Activated CD8-positive, alpha-beta memory T cell treated with anti-CD3 and anti-CD28 coated beads for 36 hours (primary cell): ENCODE data around the gene MRPL46. TPM values are rescaled to one million over a fixed set of nuclear protein-coding genes. Genes with fewer than 3 reads are reported as not detected.
"Not testable (repeated sequence)": the region's sequence is repeated elsewhere in the genome, so short reads cannot be mapped to it uniquely, and the experiment has no call there.

ENCODE experiments used
- CTCF ChIA-PET: fragments of 350-600 bp; sonication (Branson Sonifier 250); formaldehyde crosslinking; loops from one replicate; lab custom pipeline; 2021; ENCODE audit warnings: antibody characterized with exemption; lab: Charles Lee
- POLR2A ChIA-PET: fragments of 350-600 bp; sonication (Branson Sonifier 250); formaldehyde crosslinking; loops from one replicate; lab custom pipeline; 2021; ENCODE audit warnings: antibody characterized with exemption; lab: Charles Lee
- total RNA-seq, 2 experiments: library from RNA; stranded (reverse); gene quantifications; one replicate each; pipeline ENCODE4 v1.2.3, GENCODE V29; 2021

Gene MRPL46
- total RNA-seq, 2 experiments from 2014 or later, result 46.9 to 48.5 TPM

DNA sequence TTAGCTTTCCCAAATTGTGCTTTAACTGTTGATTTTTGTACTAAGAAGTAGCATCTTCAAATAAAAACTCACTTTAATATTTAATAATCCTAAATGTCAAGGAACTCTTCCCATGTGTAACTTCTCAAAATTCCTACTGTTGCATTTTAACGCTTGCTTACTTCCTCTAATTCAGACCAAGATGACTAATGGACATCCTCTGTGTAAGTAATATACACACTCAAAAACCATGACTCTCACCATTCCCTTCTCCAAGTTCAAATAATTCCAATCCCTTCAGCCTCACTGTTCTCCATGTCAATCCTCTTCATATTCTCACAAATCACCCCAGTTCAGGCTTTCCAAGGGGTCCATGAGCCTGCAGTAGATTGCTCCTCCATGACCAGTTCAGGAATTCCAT lies 13.0 kb downstream of the MRPL46 start:
- CTCF ChIA-PET, result interaction anchor here (1.0 to 2.4 kb wide), 5 partner anchors 14 to 186 kb away, joined by 3 to 7 read pairs (median 3); partner anchors contain the start of genes MRPL46 and MRPS11
- POLR2A ChIA-PET, result no interaction called here

DNA sequence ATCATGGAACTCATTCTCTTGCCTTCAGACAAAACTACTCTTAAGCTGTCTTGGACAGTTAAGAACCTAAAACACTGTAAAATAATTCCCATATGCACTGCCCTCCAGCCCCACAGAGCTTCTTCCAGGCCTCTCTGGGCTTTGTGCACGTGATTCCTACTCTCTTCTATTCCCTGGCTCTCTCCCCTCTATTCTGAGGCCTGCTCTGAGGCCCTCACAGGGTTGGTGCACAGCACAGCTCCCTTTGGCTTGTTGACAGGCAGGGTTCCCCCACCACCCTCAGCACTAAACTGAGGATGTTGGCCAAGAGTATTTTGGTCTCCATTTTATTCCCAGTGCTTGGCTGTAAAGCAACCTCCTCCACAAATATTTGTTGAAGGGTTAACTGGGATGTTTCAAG lies 13.5 kb downstream of the MRPL46 start:
- ChIA-PET CTCF (no interaction called here), POLR2A (no interaction called here)

DNA sequence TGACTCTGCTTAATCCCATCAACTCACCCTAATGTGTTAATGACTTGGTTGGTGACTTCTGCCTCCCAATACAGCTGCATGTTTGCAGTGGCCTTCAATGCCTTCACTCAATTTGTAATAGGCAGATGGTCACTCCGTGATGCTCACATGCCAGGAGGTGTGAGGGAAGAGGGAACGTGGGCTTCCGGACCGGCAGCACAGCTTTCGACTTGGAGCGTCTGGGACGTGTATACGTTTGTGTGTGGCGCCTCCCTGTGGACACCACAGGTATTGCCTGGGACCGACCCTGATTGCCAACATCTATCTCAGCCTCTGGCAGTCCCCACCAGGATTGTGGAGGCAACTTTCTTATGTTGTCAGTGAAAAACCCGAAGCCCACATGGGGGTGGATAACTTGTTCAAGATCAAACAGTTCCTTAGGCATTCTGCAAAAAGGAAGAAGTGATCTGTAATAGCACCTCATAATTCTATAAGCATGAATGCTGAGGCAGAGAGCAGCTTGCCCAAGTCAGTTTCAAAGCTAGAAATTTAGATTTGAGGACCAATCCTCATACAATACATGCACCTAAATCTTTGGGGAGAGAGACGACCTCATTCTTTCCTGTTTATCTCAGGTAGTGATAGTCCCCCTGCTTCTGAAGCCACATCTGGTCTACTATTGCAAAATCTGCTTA lies 16.9 kb downstream of the MRPL46 start:
- ChIA-PET POLR2A (no interaction called here), CTCF (interaction anchor here (0.6 to 2.2 kb wide), 10 partner anchors 17 to 373 kb away, joined by 3 to 6 read pairs (median 3); partner anchors contain the start of genes MRPL46 and MRPS11)

- CTCF ChIA-PET, result interaction anchor here (0.6 to 1.3 kb wide), 8 partner anchors 18 to 373 kb away, joined by 3 to 4 read pairs (median 3); partner anchors contain the start of genes MRPL46 and MRPS11
- POLR2A ChIA-PET, result no interaction called here
These were observed 17.6 kb downstream of the MRPL46 start for GRCh38 chr15:88449581-88449980.

DNA sequence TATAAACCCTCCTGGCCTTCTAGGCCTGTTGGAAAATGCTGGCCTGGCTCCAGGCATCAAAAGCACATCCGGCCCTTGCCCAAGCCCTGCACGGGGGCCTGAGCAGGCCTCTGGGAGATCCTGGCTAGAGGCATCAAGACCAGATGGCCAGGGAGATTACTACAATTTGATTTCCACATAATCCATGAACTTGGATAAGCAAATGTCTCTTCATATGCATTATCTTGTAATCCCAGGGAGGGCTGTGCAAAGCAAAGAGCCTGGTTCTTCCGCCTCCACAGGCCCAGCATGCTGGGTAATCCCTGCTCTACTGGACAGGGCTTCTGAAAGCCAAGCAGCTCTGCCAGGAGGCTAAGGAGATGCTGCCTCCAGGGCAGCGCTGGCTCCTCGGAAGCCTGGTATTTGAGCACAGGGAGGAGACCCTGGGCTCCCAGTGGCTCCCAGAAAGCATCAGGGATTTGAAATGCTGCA lies 18.2 kb downstream of the MRPL46 start:
- POLR2A ChIA-PET, result no interaction called here

GRCh38 chr15:88447741-88448140 lies 19.4 kb downstream of the MRPL46 start:
- CTCF ChIA-PET, result interaction anchor here (0.6 kb wide), 1 partner anchor 91 kb away, joined by 5 read pairs; no protein-coding TSS in a partner anchor
- POLR2A ChIA-PET, result no interaction called here

More for the DNA sequence above, 18.2 kb downstream of the MRPL46 start:
- CTCF ChIA-PET, result no interaction called here

DNA sequence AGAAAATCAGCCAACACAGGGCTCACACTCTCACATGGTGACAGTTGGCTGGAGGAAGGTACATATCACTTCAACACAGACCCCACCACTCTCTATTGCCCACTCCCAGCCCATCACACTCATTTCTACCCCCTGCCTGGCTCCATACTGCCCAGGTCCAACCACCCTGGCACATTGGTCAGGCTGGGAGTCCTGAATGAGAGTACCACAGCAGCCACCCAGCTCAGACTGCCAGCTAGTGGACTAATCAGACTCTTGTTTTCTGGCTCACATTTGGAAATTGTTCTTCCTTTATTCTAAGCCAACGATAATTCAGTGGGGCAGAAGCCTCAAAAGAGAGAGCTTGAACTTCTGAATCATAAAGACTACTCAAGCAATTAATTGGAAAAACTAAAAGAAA lies 20.0 kb downstream of the MRPL46 start:
- ChIA-PET POLR2A (no interaction called here), CTCF (no interaction called here)

GRCh38 chr15:88441076-88441730 lies 26.0 kb downstream of the MRPL46 start:
- ChIA-PET POLR2A (no interaction called here), CTCF (no interaction called here)

DNA sequence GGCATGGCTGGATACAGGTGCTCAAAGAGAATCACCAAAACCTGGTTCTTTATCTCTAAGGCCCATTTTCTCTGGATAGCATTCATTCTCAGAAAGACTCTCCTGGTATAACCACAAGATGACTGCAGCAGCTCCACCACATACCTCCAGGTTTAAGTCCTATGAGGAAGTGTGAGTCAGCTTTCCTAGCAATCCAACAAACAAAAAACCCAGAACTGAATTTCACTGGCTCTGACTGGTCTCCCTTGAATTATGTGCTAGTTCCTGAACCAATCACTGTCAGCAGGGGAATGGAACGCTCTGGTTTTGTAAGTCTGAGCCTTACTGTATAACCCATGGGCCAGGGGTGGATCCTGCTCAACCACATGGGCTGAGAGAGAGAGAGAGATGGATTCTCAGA lies 27.2 kb downstream of the MRPL46 start:
- POLR2A ChIA-PET, result no interaction called here
- CTCF ChIA-PET, result no interaction called here

GRCh38 chr15:88438181-88438580 lies 29.0 kb downstream of the MRPL46 start:
- CTCF ChIA-PET, result no interaction called here
- POLR2A ChIA-PET, result no interaction called here

GRCh38 chr15:88434106-88434505 lies 33.1 kb downstream of the MRPL46 start:
- CTCF ChIA-PET, POLR2A ChIA-PET: not testable (repeated sequence)

GRCh38 chr15:88433046-88433685 lies 34.0 kb downstream of the MRPL46 start:
- CTCF ChIA-PET, result no interaction called here
- POLR2A ChIA-PET, result no interaction called here

DNA sequence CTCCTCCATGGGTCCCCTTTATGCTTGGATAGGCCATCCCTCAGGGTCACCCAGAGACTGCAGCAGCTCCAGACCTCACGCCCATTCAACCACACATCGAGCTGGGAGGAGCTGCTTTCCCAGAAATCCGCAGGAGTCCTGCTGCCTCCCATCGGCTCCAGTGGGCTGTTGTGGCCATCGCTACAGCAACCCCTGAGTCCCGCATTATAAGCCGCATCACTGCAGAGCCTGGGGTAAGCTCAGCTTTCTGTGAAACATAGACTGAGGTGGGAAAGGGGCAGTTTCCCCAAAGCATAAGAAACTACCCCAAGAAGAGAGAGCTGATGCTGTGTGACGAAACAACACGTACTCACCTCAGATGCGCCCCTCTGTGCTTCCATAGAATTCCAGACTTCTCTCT lies 35.7 kb downstream of the MRPL46 start:
- CTCF ChIA-PET, result no interaction called here
- POLR2A ChIA-PET, result no interaction called here

DNA sequence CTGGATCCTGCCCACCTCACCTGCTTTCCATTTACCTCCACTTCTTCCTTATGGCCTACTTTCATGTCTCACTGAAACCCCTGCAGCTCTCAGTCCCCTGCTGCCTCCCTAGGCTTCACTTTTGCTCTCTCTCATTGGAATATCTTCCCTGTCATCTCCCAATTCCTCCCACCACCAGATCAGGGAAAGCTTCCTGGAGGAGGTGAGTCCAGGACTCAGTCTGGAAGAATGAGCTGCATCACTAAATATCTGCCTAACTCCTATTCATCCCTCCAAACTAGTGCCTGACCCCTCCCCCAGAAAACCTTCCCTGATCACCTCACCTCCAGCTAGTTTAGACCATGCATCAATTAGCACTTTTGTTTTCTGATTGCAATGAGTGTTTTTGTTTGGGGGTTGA lies 37.1 kb downstream of the MRPL46 start:
- ChIA-PET POLR2A (no interaction called here), CTCF (no interaction called here)

DNA sequence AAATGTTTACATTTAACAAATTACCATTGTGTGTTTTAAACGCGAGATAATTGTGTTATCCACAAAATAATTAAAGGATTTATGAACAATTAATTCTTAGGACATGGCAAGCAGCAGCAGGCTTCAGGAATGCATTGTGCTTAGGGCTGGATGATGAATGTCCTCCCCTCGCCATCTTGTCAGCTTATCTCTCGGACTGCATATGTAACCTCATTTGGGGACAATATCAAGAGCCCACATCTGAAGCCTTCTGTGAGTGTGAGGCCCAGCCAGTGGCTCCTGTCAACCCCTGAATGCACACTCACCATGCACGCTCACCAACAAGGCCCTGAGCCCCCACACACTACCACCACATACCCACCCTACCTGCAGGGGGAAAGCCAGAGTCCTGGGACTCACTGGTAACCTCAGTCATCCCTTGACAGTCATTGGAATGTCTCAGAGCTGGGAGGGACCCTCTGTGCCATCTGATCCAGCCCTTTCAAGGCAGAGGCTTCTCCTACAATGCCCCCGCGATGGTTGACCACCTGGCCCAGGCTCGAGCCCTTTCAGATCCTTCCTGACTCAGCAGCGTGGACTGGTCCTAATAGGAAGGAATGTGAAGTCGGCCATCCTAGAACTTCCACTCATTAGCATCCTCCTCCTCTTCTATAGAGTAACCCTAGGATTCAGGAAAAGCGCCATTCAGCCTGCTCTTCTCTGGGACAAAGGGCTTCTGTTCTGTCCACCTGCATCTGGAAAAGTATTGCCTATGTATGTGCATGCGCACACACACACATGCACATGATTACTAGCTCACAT lies 38.2 kb downstream of the MRPL46 start:
- ChIA-PET CTCF (interaction anchor here (0.5 kb wide), 1 partner anchor 28 kb away, joined by 3 read pairs; no protein-coding TSS in a partner anchor), POLR2A (no interaction called here)

DNA sequence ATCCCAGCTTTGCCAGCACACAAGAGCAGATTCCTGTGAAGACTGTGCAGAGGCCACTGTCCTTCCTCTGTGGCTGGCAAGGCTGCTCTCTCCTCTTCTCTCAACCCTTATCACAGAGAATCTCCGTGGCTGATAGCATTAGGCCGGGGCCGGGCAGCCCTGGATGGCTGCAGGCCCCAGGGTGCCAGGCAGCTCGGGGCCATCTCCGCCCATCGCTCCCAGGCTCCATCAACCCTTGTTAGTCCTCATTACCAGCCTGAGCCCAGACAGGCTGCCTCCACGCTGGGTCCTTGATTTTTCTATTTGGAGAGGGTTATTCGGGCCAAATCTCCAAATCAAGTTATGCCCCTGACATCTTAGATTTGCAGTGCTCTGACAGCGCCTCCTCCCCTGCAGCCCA lies 39.1 kb downstream of the MRPL46 start:
- ChIA-PET CTCF (interaction anchor here (0.9 kb wide), 1 partner anchor 24 kb away, joined by 3 read pairs; no protein-coding TSS in a partner anchor), POLR2A (no interaction called here)

- CTCF ChIA-PET, result no interaction called here
- POLR2A ChIA-PET, result no interaction called here
These were observed 40.9 kb downstream of the MRPL46 start for GRCh38 chr15:88426304-88426703.

DNA sequence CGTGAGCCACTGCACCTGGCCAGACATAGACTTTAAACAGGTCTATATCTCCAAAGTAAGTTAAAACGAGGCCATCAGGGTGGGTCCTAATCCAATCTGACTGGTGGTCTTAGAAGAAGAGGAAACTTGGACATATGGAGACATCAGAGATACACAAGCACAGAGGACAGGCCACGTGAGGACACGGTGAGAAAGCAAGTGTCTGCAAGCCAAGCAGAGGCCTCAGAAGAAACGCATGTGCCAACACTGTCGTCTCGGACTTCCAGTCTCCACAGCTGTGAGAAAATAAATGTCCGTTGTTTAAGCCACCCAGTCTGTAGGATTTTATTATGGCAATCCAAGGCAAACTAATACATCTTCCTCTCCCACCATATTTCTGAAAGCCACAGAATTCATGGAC lies 43.9 kb downstream of the MRPL46 start:
- ChIA-PET POLR2A (no interaction called here), CTCF (no interaction called here)

DNA sequence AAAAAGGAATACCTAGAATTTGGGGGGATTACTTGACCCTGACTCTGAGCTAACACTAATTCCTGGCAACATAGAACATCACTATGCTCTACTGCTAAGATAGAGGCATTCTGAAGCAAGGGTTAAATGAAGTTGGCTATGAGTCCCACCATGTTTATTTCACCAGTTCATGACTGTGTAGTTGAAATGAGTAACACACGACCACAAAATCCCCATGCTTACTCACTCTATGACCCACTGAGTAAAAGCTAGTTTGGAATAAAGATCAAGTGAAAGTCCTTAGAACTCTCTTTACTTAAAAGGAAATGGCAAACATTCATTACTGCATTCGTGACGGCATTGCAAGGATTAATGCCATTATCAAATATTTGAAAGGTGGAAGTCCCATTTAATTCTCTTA lies 47.4 kb downstream of the MRPL46 start:
- ChIA-PET POLR2A (no interaction called here), CTCF (no interaction called here)
